SK-N-MC (cell line): ENCODE measurements around the gene TNIK.

ENCODE experiments used
- DNase-seq: peaks from one replicate; pipeline ENCODE4 v3.0.0-alpha.2; 2011; ENCODE audit warnings: low read depth, low spot score
- H3K27ac ChIP-seq: fragments of 200-600 bp; sonication (generic); 2 replicates; pipeline ENCODE4 v1.5.1; 2016; ENCODE audit warnings: mixed run types
- H3K36me3 ChIP-seq: fragments of 200-600 bp; sonication (generic); 2 replicates; pipeline ENCODE4 v1.6.1; 2017; ENCODE audit warnings: antibody characterized with exemption, low read length, mixed read lengths; ENCODE audit not compliant: insufficient read depth
- H3K4me3 ChIP-seq: fragments of 200-600 bp; sonication (generic); 2 replicates; pipeline ENCODE4 v1.5.1; 2016
- H3K9ac ChIP-seq: fragments of 200-600 bp; sonication (generic); 2 replicates; pipeline ENCODE4 v1.8.0; 2017; ENCODE audit warnings: mixed run types, mixed read lengths; ENCODE audit not compliant: insufficient read length
- H3K9me3 ChIP-seq: fragments of 200-600 bp; sonication (generic); 2 replicates; pipeline ENCODE4 v1.6.1; 2017; ENCODE audit warnings: low read depth, mild to moderate bottlenecking, antibody characterized with exemption, low read length, moderate library complexity, mixed read lengths
- EZH2 ChIP-seq: fragments of 200-600 bp; sonication (generic); IDR thresholded peaks from one replicate; pipeline ENCODE4 v1.6.1; 2017; ENCODE audit warnings: antibody characterized with exemption
- FOXP2 ChIP-seq: optimal IDR thresholded peaks from 2 replicates; pipeline ENCODE3; 2011; ENCODE audit warnings: mild to moderate bottlenecking, moderate library complexity; ENCODE audit not compliant: insufficient read depth; ENCODE audit errors: extremely low read length, control extremely low read depth
- POLR2AphosphoS5 ChIP-seq: IDR thresholded peaks from 2 replicates; pipeline ENCODE4 v1.6.1; 2012; ENCODE audit warnings: mild to moderate bottlenecking, low read depth, low read length, borderline replicate concordance

The TNIK gene

GRCh38 chr3:171266034-171266739 is 194.0 kb downstream of the TNIK start:
- Histone ChIP-seq H3K36me3 (no peaks in the 10 kb centered on the region), H3K9ac (no peak overlapping the region), H3K27ac (no peak overlapping the region), H3K4me3 (no peak overlapping the region), H3K9me3 (no peaks in the 10 kb centered on the region)
- no peak for DNase-seq
- TF ChIP-seq EZH2 (no peak), FOXP2 (no peak), POLR2AphosphoS5 (no peak)

- Histone ChIP-seq H3K9me3 (no peaks in the 10 kb centered on the region), H3K27ac (no peak overlapping the region), H3K36me3 (no peaks in the 10 kb centered on the region), H3K4me3 (no peak overlapping the region), H3K9ac (no peak overlapping the region)
- DNase-seq = no peak
- TF ChIP-seq EZH2 (no peak), POLR2AphosphoS5 (no peak), FOXP2 (no peak)
Measured at GRCh38 chr3:171264758-171265157, 195.4 kb downstream of the TNIK start.

GRCh38 chr3:171262431-171262830 is 197.8 kb downstream of the TNIK start:
- Histone ChIP-seq H3K27ac (no peak overlapping the region), H3K9ac (no peak overlapping the region)
- TF ChIP-seq POLR2AphosphoS5 (no peak), FOXP2 (no peak), EZH2 (no peak)

GRCh38 chr3:171261487-171261886 is 198.7 kb downstream of the TNIK start:
- H3K27ac ChIP-seq = no peak overlapping the region
- DNase-seq = no peak
- no peak overlapping the region for H3K4me3 ChIP-seq
- H3K36me3 ChIP-seq = no peaks in the 10 kb centered on the region
- H3K9ac ChIP-seq = no peak overlapping the region
- TF ChIP-seq FOXP2 (no peak), EZH2 (no peak), POLR2AphosphoS5 (no peak)
- no peaks in the 10 kb centered on the region for H3K9me3 ChIP-seq

More at GRCh38 chr3:171262431-171262830, 197.8 kb downstream of the TNIK start:
- DNase-seq = no peak
- Histone ChIP-seq H3K36me3 (no peaks in the 10 kb centered on the region), H3K9me3 (no peaks in the 10 kb centered on the region), H3K4me3 (no peak overlapping the region)

GRCh38 chr3:171260899-171261298 is 199.3 kb downstream of the TNIK start:
- no peak for DNase-seq
- Histone ChIP-seq H3K9ac (no peak overlapping the region), H3K36me3 (no peaks in the 10 kb centered on the region), H3K9me3 (no peaks in the 10 kb centered on the region), H3K27ac (no peak overlapping the region), H3K4me3 (no peak overlapping the region)
- TF ChIP-seq EZH2 (no peak), FOXP2 (no peak), POLR2AphosphoS5 (no peak)

GRCh38 chr3:171260466-171260865 is 199.7 kb downstream of the TNIK start:
- TF ChIP-seq POLR2AphosphoS5 = no peak
- TF ChIP-seq FOXP2 = no peak
- no peak for TF ChIP-seq EZH2
- Histone ChIP-seq H3K4me3 (no peak overlapping the region), H3K9me3 (no peaks in the 10 kb centered on the region), H3K27ac (no peak overlapping the region), H3K36me3 (no peaks in the 10 kb centered on the region), H3K9ac (no peak overlapping the region)
- no peak for DNase-seq

- H3K4me3 ChIP-seq = no peak overlapping the region
- H3K9ac ChIP-seq = no peak overlapping the region
- DNase-seq = no peak
- no peaks in the 10 kb centered on the region for H3K9me3 ChIP-seq
- no peak overlapping the region for H3K27ac ChIP-seq
- TF ChIP-seq POLR2AphosphoS5 = no peak
- TF ChIP-seq EZH2 = no peak
- no peak for TF ChIP-seq FOXP2
- H3K36me3 ChIP-seq = no peaks in the 10 kb centered on the region
Measured at GRCh38 chr3:171258316-171258715, 201.9 kb downstream of the TNIK start.

- DNase-seq = no peak
- Histone ChIP-seq H3K9ac (no peak overlapping the region), H3K27ac (no peak overlapping the region), H3K9me3 (no peaks in the 10 kb centered on the region), H3K36me3 (no peaks in the 10 kb centered on the region), H3K4me3 (no peak overlapping the region)
- TF ChIP-seq POLR2AphosphoS5 = no peak
- TF ChIP-seq FOXP2 = no peak
- no peak for TF ChIP-seq EZH2
Measured at GRCh38 chr3:171257251-171258203, 202.7 kb downstream of the TNIK start.
